ENCODE measurements around the gene SH3BP1. TPM values are rescaled to one million over a fixed set of nuclear protein-coding genes. Genes with fewer than 3 reads are reported as not detected.
"Not testable (repeated sequence)": the region's sequence is repeated elsewhere in the genome, so short reads cannot be mapped to it uniquely, and the experiment has no call there.

Gene SH3BP1, protein sequence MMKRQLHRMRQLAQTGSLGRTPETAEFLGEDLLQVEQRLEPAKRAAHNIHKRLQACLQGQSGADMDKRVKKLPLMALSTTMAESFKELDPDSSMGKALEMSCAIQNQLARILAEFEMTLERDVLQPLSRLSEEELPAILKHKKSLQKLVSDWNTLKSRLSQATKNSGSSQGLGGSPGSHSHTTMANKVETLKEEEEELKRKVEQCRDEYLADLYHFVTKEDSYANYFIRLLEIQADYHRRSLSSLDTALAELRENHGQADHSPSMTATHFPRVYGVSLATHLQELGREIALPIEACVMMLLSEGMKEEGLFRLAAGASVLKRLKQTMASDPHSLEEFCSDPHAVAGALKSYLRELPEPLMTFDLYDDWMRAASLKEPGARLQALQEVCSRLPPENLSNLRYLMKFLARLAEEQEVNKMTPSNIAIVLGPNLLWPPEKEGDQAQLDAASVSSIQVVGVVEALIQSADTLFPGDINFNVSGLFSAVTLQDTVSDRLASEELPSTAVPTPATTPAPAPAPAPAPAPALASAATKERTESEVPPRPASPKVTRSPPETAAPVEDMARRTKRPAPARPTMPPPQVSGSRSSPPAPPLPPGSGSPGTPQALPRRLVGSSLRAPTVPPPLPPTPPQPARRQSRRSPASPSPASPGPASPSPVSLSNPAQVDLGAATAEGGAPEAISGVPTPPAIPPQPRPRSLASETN
- 8.4 TPM for total RNA-seq

DNA sequence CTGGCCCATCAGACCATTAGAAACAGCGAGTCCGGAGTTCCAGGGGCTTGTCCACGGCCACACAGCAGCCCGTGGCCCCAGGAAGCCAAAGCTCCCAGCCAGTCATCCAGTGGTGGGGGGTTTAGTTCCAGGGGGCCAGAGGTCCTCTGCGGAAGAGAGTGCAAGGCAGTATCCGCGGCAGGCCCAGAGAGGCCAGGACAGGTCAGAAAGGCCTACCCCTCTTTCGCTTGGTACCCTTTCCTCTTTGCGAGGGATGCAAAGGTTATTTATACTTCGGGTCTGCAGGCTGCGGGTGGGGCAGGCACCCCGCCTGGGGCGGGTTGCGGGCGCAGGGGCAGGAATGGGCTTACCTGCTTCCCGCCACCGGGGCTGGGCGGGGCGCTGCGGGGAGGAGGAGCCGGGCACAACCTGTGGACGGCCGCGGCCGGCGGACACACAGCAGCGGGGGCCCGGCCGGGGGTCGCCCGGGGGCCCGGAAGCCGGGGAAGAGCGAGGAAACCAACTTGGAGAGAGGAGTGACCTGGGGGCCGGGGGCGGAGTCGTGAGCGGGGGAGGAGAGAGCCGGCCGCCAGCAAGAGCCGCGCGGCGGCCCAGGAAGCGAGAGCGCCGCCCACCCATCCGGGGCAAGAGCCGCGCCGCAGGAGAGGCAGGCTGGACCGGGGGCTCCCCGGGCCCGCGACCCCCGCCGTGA, at the start of gene SH3BP1:
Gene SH3BP1, plus strand, starts transcription at position 600 of the 691 bp plus-strand sequence. CDS start 119 bp downstream, outside the sequence.
- no peak for DNase-seq

DNA sequence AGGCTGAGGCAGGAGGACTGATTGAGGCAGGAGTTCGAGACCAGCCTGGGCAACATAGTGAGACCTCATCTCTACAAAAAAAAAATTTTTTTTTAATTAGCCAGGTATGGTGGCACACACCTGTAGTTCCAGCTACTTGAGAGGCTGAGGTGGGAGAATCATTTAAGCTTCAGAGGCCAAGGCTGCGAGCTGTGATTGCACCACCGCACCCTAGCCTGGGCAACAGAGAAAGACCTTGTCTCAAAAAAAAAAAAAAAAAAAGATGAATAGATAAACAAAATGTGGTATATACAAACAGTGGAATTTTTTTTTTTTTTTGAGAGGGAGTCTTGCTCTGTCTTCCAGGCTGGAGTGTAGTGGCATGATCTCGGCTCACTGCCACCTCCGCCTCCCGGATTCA, 48.4 kb upstream of the SH3BP1 start:
- DNase-seq = not testable (repeated sequence)

DNA sequence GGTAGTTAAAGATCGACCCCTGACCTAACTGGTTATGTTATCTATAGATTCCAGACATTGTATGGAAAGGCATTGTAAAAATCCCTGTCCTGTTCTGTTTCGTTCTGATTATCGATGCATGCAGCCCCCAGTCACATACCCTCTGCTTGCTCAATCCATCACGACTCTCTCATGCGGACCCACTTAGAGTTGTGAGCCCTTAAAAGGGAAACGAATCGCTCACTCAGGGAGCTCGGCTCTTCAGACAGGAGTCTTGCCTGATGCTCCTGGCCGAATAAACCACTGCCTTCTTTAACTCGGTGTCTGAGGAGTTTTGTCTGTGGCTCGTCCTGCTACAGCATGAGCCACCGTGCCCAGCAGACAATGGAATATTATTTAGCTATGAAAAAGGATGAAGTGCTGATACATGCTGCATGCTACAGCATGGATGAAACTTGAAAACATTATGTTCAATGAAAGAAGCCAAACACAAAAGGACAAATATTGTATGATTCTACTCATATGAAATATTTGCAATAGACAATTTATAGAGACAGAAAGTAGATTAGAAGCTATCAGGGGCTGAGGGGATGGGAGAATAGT, 47.6 kb upstream of the SH3BP1 start:
- no peak for DNase-seq

DNA sequence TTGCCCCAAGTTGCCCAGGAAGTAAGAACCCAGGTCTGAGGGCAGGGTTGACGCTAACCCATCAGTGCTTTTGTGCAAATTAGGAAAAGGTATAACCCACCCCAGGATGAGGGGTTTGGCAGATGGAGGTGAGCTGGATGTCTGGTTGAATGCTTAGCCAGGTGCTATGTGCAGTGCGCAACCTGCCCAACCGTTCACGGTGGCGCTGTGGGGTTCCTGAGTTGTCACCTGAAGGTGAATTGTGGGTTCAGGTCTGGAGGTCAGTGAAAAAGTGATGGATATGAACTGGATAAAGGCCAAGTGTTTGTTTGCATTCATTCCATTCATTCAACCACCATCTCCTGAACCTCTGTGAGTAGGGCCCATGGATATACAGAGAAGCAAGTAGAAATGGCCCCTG, 45.2 kb upstream of the SH3BP1 start:
- no peak for DNase-seq

DNA sequence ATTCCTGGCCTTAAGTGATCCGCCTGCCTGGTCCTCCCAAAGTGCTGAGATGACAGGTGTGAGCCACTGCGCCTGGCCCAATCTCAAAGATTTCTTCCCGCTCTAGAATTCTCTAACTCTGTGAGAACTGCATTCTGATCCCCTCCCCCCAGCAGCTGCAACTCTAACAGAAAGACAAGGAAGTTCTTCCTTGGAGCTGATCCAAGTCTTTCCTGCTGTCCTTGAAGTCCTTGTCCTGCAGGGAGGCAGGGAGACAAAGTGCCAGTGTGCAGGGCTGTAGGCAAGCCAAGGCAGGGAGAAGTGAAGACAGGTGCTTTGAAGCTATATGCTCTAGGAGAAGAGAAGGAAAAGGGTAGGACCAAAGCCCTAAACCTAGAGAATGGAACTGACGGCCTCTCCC, 40.3 kb upstream of the SH3BP1 start:
- DNase-seq = no peak

DNA sequence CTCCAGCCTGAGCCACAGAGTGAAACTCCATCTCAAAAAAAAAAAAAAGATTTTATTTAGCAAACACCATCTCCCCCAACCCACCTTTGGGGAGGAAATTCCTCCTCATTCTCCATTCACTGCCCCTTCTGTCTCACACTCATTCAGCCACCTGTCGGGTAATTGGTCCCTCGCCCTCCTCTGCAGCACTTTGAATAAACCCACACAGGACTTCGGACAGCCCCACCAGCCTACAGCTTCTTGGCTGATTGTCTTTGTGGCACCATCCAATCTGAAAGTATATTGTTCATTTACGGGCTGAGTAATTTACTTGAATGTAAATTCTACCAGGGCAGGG, 38.3 kb upstream of the SH3BP1 start:
- no peak for DNase-seq

DNA sequence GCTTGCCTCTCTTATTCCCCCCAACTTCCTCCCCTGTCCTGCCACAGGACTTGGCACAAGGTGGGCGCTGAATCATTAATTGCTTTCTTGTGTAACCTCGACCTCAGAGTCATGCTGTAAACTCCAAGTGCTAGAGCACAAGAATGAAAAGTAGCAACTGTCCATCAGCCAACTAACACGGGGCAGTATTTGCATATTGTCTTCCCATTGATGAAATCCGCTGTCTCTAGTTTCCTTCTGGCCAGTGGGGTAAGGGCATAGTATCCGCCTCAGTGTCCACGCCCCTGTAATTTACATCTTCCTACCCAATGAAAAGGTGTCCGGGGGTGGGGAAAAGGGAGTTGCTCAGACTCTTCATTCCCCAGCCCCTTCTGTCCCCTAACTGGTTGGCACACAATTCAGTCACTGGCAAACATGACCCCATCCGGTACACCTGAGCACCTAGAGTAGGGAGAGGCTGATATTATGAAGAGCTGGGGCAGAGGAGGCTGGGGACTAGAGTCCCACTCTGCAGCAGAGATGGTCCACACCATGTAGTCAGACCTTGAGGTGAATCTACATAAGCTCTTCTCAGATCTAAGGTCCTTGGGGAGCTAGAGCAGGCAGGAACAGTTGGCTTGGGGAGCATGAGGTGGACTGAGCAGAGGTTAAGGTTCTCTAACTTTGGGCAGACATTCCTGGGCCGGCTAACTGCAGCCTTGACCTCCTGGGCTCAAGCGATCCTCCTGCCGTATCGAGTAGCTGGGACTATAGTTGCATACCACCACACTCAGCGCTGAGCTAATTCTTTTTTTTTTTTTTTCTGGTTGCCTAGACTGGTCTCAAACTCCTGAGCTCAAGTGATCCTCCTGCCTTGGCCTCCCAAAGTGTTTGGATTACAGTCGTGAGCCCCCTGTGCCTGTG, 37.7 kb upstream of the SH3BP1 start:
- no peak for DNase-seq

DNA sequence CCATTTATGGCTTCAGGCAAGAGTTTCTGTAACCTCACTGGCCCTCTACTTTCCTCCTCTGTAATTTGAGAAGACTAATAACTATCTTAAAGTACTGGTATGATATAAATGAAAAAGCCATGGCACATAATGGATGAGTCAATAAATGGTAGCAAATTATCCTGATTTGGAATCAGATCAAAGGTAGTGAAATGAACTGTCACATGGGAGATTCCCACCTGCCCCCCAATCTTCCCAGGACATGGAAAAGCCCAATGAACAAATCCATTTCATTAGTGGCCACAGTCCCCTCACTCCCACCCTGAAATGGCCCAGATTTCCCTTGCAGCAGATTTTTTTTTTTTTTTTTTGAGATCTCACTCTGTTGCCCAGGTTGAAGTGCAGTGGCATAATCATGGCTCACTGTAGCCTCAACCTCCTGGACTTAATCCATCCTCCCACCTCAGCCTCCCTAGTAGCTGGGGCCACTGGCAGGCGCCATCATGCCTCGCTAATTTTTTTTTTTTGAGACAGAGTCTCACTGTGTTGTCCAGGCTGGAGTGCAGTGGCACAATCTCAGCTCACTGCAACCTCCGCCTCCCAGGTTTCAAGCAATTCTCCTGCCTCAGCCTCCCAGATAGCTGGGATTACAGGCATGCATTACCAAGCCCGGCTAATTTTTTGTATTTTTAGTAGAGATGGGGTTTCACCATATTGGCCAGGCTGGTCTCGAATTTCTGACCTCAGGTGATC, 36.8 kb upstream of the SH3BP1 start:
- not testable (repeated sequence) for DNase-seq

DNA sequence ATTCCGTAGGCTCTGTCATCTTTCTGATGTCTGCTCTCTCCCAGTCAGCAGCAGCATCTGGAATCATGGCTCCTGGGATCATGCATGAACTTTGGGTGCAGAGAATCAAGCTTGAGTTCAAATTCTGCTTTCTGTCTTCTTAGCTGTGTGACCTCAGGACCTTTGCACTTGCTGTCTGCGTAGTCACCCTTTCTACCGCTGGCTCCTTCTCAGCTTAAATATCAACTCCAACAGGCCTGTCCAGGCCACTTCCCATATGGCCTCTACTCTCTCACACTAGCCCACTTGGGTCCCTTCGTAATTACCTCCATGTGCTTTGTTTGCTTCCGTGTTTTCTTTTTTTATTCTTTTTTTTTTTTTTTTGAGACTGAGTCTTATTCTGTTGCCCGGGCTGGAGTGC, 35.4 kb upstream of the SH3BP1 start:
- no peak for DNase-seq

DNA sequence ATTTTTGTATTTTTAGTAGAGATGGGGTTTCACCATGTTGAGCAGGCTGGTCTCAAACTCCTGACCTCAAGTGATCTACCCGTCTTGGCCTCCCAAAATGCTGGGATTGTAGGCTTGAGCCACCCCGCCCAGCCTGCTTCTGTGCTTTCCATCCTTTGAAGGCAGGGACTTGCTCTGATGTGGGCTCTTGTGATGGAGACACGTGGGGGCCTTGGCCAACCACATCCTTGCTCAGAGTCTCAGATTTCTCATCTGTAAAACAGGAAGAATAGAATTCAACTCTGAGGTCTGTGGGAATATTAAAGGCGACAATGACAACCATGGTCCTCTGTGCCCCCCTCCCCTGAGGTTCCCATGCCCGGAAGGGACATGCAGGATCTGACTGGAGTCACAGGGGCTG, 34.6 kb upstream of the SH3BP1 start:
- DNase-seq = no peak

DNA sequence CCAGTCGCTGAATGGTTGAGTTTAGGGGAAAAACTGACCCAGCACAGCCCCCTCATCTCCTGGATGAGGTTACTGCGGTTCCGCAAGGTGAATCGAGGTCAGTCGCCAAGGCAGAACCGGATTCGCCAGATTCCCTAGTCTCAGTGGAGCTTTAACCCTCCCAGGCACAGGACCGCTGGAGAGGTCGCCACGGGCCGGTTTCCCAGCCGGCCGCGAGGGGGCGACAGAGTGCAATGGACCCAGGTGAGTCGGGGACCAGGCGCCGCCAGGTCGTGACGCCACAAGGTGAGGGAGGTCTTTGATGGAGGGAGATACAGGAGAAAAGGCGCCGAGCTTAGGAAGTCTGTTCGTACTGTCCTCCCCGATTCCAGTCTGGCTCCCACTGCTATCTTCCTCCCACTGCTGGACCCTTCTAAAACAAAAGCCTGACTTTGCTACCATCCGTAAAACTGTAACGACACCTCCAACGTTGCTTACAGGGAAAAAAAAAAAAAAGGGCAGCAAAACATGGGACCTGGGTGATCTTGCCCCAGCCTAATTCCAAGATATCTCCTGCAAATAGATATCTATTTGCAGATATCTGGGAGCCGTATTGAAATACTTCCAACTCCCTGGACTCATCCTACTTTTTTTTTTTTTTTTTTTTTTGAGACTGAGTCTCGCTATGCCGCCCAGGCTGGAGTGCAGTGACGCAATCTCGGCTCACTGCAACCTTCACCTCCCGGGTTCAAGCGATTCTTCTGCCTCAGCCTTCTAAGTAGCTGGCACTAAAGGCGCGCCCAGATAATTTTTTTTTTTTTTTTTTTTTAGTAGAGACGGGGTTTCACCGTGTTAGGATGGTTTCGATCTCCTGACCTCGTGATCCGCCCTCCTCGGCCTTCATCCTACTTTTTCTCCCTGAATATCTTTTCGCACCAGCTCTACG, 32.2 kb upstream of the SH3BP1 start:
- DNase-seq = peak; percentile 46

DNA sequence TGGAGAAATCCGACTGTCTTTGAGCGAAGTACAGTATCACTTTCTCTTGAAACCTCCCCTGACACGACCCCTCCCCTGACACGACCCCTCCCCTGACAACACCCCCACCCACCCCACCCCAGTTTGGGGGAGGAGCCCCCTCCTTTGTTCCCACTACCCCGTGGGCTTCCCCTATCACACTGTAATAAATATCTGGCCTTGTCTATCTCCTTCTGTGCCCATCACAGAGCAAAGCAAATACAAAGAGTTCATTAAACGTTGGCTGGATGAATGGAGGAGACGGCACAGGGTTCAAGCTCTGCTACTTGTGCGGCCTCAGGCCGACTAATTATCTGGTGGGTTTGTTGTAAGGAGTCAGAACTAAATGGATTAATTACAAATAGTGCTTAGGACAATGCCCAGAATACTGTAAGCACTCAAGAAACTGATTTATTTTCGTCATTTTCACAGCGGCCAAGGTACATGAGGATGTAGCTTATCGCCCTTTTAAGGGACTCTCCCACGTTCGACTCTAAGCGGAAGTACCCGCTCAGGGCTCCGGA, 31.5 kb upstream of the SH3BP1 start:
- DNase-seq = no peak

DNA sequence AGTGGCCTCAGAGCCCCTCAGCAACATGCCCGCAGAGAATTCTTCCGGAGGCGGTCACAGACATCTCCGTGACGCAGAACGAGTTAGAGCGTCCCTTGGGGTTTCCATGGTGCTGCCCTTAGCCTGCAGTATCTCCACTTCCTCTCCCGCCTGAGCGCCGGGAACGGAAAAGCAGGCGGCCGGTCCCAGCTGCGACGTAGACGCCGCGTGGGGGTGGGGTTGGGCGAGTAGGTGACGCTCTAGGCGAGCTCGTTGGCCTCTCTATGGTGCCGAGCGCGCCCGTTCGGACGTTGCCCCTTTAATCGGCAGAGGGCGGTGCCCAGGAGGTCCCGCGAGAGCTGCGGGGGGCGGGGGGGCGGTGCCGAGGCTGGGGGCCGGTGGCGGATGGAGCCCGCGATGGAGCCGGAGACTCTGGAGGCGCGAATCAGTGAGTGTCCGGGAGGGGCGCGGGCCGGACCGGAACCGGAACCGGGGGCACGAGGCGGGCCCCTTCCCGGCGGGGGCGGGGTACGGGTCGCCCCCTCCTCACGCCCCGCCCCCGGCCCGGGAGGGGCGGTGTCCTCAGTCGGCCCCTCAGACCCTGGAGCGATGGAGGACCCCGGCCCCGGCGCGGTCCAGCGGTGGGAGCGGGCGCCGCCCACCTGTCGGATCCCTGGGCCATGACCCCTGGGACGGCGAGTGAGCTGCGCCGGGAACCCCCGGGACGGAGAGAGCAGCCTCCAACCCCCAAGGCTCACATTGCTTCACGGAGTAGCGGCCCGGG, 30.8 kb upstream of the SH3BP1 start, which contains the start of gene GGA1:
Gene GGA1, plus strand, starts transcription at position 358 of the 763 bp plus-strand sequence. Its CDS starts 27 bp downstream, at position 385.
- DNase-seq = peak; percentile 96

DNA sequence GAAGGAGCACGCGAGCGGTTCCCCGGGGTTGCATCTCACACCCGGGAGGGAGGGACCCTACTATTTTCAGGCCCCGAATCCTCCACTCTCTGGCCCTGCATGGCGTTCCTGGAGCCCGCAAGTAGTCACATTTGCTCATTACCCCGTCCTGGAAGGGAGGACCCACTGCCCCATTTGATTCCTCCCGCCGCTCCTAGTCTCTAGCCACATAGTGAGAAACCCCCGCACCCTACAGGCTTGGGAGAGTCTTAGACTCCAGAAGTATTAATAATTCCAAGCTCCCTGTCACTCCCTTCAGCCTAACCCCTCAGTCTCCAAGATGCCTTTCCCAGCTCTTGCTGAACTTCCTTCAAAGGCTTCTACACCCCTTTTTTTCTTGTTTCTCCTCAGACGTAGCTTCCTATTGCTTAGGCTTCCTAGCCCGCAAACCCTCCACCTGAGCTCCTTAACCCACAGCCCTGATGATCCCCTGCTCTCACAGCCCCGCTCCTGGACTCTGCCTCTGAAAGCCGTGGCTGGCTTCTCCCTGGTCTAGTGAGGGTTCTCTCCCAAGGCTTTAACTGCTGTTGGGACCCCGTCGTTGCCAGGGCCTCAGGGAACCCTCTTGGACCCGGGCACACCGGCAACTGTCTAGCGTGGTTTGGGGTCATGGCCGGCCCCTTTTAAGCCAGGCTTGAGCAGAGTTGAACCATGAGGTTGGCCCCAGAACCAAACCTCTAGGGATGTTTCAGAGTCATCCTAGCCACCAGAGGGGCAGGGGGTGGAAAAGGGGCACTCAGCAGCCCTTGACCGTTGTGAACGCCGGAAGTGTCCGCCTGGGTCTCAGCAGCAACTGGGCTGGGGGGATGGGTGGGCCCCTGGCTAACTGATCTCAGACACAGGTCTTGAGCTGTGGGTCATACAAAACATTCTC, 30.0 kb upstream of the SH3BP1 start:
- peak; percentile 57 for DNase-seq

DNA sequence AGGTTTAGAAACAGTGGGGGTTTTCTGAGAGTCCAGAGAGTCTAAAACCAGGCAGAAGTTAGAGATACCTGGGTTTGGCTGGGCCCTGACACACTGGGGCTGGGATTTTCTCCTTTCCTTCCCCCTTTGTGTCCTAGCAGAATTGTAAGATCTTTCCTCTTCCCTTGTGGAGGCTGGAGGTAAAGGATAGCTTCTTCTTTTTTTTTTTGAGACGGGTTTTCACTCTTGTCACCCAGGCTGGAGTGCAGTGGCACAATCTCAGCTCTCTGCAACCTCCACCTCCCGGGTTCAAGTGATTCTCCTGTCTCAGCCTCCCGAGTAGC, 29.4 kb upstream of the SH3BP1 start:
- DNase-seq = not testable (repeated sequence)

DNA sequence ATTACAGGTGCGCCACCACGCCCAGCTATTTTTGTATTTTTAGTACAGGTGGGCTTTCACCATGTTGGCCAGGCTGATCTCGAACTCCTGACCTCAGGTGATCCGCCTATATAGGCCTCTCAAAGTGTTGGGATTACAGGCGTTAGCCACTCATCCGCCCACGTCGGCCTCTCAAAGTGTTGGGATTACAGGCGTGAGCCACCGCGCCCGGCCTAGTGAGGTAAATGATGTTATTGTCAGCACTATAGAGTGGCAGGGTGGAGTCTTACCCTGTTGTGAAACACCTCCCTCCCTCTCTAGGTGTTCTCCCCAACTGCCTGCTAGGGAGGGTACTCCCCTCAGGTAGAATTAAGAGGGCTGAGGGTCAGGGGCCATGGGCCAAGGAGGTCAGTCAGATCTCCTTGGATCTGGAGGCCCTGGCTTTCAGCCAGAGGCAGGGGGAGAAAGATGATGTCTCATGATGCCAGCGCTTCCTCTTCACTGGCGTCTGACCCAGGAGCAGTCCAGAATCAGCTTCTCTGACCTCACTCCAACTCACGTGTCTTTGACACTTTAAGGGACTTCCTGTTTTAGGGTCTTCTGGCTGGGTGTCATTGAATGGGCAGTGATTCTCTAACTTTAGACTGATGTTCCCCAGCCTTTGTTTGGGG, 28.9 kb upstream of the SH3BP1 start:
- no peak for DNase-seq

DNA sequence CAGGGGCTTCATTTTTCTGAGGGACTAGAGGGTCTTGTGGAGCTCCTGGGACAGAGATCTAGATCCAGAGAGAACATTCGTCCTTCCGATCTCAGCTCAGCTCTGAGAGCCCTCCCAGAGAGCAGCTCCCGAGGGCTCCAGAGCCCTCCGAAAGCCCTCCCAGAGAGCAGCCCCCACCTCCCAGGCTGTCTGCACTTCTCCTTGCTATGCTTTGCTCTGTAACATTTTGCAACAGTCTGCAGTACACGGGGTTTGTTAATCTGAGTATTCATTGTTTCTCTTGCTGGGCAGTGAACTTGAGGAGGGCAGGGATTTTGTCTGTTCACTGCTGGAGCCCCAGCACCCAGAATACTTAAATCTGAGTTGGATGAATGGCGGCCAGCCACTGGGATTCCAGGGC, 28.3 kb upstream of the SH3BP1 start:
- DNase-seq = no peak

Measured in skin of body (tissue), 2 donors.